HepG2 (cell line): ENCODE data around the gene TEF. TPM values are rescaled to one million over a fixed set of nuclear protein-coding genes. Genes with fewer than 3 reads are reported as not detected.

Experiments
- CBX2 ChIP-seq, 2 experiments: fragments of 200-600 bp in 1 of 2; sonication (generic); formaldehyde crosslinking in 1 of 2; IDR thresholded peaks; 2 replicates each; pipeline versions ENCODE4 v1.7.0 to v1.8.1; 2018 to 2022; ENCODE audit warnings: low read depth in 2 of 2, low read length in 1 of 2, mild to moderate bottlenecking in 1 of 2, missing genetic modification reagents in 1 of 2
- CC2D1A ChIP-seq: sonication (generic); formaldehyde crosslinking; IDR thresholded peaks from 2 replicates; pipeline ENCODE4 v1.8.1; 2023; ENCODE audit warnings: mild to moderate bottlenecking, missing genetic modification reagents
- FOXM1 ChIP-seq: sonication (generic); formaldehyde crosslinking; IDR thresholded peaks from 2 replicates; pipeline ENCODE4 v1.5.0; 2020; ENCODE audit warnings: missing genetic modification reagents
- GABPB1 ChIP-seq: IDR thresholded peaks from 2 replicates; pipeline ENCODE4 v1.6.1; 2016; ENCODE audit warnings: mild to moderate bottlenecking, missing genetic modification reagents, moderate library complexity, missing compliant biosample characterization
- HOXA5 ChIP-seq: sonication (generic); formaldehyde crosslinking; IDR thresholded peaks from 2 replicates; pipeline ENCODE4 v1.4.0; 2020; ENCODE audit warnings: missing genetic modification reagents
- MTF1 ChIP-seq: sonication (generic); formaldehyde crosslinking; IDR thresholded peaks from 2 replicates; pipeline ENCODE4 v1.5.0; 2020; ENCODE audit warnings: missing genetic modification reagents
- PAX8 ChIP-seq: sonication (generic); formaldehyde crosslinking; IDR thresholded peaks from 2 replicates; pipeline ENCODE4 v1.8.0; 2022; ENCODE audit warnings: mild to moderate bottlenecking, missing genetic modification reagents, borderline replicate concordance
- PHF8 ChIP-seq: sonication (generic); formaldehyde crosslinking; IDR thresholded peaks from 2 replicates; pipeline ENCODE4 v1.5.0; 2020; ENCODE audit warnings: missing genetic modification reagents
- RBM39 ChIP-seq: fragments of 200-400 bp; formaldehyde crosslinking; IDR thresholded peaks from one replicate; pipeline ENCODE4 v1.6.1; 2018; ENCODE audit warnings: antibody characterized with exemption, mild to moderate bottlenecking, low read depth, low read length; ENCODE audit not compliant: poor library complexity, severe bottlenecking
- SP5 ChIP-seq: IDR thresholded peaks from 2 replicates; pipeline ENCODE4 v1.6.1; 2016; ENCODE audit warnings: low read depth, borderline replicate concordance
- ZBTB38 ChIP-seq: sonication (generic); formaldehyde crosslinking; IDR thresholded peaks from 2 replicates; pipeline ENCODE4 v1.5.1; 2020; ENCODE audit warnings: mild to moderate bottlenecking, missing genetic modification reagents
- ZNF101 ChIP-seq: sonication (generic); formaldehyde crosslinking; IDR thresholded peaks from 2 replicates; pipeline ENCODE4 v1.4.0; 2020; ENCODE audit warnings: mild to moderate bottlenecking, low read depth, missing genetic modification reagents, borderline replicate concordance
- ZNF121 ChIP-seq: sonication (generic); formaldehyde crosslinking; IDR thresholded peaks from 2 replicates; pipeline ENCODE4 v1.5.0; 2020; ENCODE audit warnings: mild to moderate bottlenecking, missing genetic modification reagents
- ZNF484 ChIP-seq: sonication (generic); formaldehyde crosslinking; IDR thresholded peaks from 2 replicates; pipeline ENCODE4 v1.5.1; 2020; ENCODE audit warnings: mild to moderate bottlenecking, low read depth, missing genetic modification reagents, borderline replicate concordance
- ZNF678 ChIP-seq: sonication (generic); formaldehyde crosslinking; IDR thresholded peaks from 2 replicates; pipeline ENCODE4 v1.4.0; 2020; ENCODE audit warnings: mild to moderate bottlenecking, missing genetic modification reagents
- polyA plus RNA-seq, 8 experiments: library from polyadenylated mRNA; depleted of rRNA in 3 of 8; stranded (reverse) in 7 of 8; unstranded in 1 of 8; fragments of >200 nt; fragmentation: Illumina TruSeq in 4 of 8; extraction: Trizol in 4 of 8; gene quantifications; 2 replicates each; pipeline versions ENCODE4 v1.2.1 to v1.2.3, GENCODE V29; 2011 to 2016; ENCODE audit warnings: low read depth in 4 of 8, missing spikeins in 1 of 8, mixed read lengths in 1 of 8; ENCODE audit not compliant: insufficient read depth in 1 of 8
- total RNA-seq, 5 experiments: library from RNA; depleted of rRNA; stranded (reverse); fragments of >200 nt; fragmentation: Illumina TruSeq; extraction: Trizol; gene quantifications; 2 replicates each; pipeline ENCODE4 v1.2.3, GENCODE V29; 2016; ENCODE audit warnings: low read depth in 1 of 5
- TF ChIP-seq, protein P1 (sequence below): sonication (generic); formaldehyde crosslinking; IDR thresholded peaks from 2 replicates; pipeline ENCODE4 v1.4.0; 2020; ENCODE audit warnings: missing genetic modification reagents
- TF ChIP-seq, protein P2 (sequence below): sonication (generic); formaldehyde crosslinking; IDR thresholded peaks from 2 replicates; pipeline ENCODE4 v1.5.0; 2020; ENCODE audit warnings: missing genetic modification reagents
- TF ChIP-seq, protein P3 (sequence below): sonication (generic); formaldehyde crosslinking; IDR thresholded peaks from 2 replicates; pipeline ENCODE4 v1.4.0; 2020; ENCODE audit warnings: missing genetic modification reagents, mild to moderate bottlenecking, borderline replicate concordance

The TEF gene
- total and polyA plus RNA-seq, 2 of the 13 experiments (the other 11 are each of a cell fraction or from before 2014, with no cell fraction given), result 7.6 to 11.2 TPM

DNA sequence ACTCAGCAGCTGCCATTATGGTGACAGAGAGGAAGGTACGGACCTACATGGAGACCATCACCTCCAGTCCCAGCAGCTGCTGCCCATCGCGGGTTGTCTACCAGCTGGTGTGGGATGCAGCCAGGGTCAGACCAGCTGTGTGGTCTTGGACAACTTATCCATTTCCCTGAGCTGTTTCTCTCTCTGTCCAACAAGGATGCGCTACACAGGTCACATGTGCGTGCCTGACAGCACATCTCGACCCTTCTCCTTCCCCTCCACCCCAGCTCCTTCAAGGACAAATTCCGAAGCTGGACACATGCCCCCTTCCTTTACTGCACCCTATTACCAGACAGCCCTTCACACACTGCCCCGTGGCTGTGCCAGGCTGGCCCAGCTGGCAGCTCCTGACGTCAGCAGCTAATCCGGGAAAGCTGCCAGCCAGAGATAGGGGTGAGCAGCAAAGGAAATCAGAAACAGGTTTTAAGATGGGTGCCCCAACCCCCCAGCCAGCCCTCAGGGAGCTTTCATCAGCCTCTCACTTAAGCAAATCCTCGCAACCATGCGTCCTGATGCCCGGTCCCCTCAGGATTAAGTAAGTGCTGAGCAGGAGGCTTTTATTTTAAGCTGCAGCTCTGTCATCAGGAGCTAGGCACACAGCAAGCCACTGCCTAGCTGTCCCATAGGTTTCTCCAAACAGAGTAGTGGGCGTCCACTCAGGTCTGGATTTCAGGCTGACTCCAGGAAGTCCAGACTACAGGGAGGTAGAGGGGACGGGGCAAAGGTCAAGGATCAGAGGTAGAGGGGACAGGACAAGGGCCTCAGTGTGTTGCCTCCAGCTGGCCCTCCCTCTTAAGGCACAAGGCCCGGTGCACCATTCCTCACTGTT is 20.3 kb downstream of the TEF start (continued):
- TF ChIP-seq, protein P1, sequence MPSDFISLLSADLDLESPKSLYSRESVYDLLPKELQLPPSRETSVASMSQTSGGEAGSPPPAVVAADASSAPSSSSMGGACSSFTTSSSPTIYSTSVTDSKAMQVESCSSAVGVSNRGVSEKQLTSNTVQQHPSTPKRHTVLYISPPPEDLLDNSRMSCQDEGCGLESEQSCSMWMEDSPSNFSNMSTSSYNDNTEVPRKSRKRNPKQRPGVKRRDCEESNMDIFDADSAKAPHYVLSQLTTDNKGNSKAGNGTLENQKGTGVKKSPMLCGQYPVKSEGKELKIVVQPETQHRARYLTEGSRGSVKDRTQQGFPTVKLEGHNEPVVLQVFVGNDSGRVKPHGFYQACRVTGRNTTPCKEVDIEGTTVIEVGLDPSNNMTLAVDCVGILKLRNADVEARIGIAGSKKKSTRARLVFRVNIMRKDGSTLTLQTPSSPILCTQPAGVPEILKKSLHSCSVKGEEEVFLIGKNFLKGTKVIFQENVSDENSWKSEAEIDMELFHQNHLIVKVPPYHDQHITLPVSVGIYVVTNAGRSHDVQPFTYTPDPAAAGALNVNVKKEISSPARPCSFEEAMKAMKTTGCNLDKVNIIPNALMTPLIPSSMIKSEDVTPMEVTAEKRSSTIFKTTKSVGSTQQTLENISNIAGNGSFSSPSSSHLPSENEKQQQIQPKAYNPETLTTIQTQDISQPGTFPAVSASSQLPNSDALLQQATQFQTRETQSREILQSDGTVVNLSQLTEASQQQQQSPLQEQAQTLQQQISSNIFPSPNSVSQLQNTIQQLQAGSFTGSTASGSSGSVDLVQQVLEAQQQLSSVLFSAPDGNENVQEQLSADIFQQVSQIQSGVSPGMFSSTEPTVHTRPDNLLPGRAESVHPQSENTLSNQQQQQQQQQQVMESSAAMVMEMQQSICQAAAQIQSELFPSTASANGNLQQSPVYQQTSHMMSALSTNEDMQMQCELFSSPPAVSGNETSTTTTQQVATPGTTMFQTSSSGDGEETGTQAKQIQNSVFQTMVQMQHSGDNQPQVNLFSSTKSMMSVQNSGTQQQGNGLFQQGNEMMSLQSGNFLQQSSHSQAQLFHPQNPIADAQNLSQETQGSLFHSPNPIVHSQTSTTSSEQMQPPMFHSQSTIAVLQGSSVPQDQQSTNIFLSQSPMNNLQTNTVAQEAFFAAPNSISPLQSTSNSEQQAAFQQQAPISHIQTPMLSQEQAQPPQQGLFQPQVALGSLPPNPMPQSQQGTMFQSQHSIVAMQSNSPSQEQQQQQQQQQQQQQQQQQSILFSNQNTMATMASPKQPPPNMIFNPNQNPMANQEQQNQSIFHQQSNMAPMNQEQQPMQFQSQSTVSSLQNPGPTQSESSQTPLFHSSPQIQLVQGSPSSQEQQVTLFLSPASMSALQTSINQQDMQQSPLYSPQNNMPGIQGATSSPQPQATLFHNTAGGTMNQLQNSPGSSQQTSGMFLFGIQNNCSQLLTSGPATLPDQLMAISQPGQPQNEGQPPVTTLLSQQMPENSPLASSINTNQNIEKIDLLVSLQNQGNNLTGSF (CRISPR knock-in tag), result no peak
- TF ChIP-seq MTF1 (CRISPR knock-in tag) (no peak), ZNF678 (CRISPR knock-in tag) (no peak), ZBTB38 (CRISPR knock-in tag) (peak; percentile 49; the same call in 1 of the 2 replicates), SP5 (CRISPR knock-in tag) (0 out of 2 replicates have a peak, but pooled peaks have one; percentile 11), CC2D1A (no peak), RBM39 (no peak), ZNF101 (no peak), HOXA5 (CRISPR knock-in tag) (no peak), PHF8 (CRISPR knock-in tag) (no peak), FOXM1 (CRISPR knock-in tag) (no peak), CBX2 (IDR thresholded peaks at IDR 0.05; ENCODE audit: low read depth, low read length) (no peak), CBX2 (CRISPR knock-in tag; IDR thresholded peaks at IDR 0.05; ENCODE audit: low read depth) (no peak), ZNF121 (no peak), ZNF484 (CRISPR knock-in tag) (no peak), GABPB1 (CRISPR knock-in tag) (peak; percentile 21; the same call in 1 of the 2 replicates), PAX8 (no peak)
- TF ChIP-seq, protein P2, sequence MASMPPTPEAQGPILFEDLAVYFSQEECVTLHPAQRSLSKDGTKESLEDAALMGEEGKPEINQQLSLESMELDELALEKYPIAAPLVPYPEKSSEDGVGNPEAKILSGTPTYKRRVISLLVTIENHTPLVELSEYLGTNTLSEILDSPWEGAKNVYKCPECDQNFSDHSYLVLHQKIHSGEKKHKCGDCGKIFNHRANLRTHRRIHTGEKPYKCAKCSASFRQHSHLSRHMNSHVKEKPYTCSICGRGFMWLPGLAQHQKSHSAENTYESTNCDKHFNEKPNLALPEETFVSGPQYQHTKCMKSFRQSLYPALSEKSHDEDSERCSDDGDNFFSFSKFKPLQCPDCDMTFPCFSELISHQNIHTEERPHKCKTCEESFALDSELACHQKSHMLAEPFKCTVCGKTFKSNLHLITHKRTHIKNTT (CRISPR knock-in tag), result no peak
- TF ChIP-seq, protein P3, sequence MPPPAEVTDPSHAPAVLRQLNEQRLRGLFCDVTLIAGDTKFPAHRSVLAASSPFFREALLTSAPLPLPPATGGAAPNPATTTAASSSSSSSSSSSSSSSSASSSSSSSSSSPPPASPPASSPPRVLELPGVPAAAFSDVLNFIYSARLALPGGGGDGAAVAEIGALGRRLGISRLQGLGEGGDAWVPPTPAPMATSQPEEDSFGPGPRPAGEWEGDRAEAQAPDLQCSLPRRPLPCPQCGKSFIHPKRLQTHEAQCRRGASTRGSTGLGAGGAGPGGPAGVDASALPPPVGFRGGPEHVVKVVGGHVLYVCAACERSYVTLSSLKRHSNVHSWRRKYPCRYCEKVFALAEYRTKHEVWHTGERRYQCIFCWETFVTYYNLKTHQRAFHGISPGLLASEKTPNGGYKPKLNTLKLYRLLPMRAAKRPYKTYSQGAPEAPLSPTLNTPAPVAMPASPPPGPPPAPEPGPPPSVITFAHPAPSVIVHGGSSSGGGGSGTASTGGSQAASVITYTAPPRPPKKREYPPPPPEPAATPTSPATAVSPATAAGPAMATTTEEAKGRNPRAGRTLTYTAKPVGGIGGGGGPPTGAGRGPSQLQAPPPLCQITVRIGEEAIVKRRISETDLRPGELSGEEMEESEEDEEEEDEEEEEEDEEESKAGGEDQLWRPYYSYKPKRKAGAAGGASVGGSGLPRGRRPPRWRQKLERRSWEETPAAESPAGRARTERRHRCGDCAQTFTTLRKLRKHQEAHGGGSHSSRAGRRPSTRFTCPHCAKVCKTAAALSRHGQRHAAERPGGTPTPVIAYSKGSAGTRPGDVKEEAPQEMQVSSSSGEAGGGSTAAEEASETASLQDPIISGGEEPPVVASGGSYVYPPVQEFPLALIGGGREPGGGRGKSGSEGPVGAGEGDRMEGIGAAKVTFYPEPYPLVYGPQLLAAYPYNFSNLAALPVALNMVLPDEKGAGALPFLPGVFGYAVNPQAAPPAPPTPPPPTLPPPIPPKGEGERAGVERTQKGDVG (CRISPR knock-in tag), result no peak
